ENCODE results near the gene NFATC4.

DNA sequence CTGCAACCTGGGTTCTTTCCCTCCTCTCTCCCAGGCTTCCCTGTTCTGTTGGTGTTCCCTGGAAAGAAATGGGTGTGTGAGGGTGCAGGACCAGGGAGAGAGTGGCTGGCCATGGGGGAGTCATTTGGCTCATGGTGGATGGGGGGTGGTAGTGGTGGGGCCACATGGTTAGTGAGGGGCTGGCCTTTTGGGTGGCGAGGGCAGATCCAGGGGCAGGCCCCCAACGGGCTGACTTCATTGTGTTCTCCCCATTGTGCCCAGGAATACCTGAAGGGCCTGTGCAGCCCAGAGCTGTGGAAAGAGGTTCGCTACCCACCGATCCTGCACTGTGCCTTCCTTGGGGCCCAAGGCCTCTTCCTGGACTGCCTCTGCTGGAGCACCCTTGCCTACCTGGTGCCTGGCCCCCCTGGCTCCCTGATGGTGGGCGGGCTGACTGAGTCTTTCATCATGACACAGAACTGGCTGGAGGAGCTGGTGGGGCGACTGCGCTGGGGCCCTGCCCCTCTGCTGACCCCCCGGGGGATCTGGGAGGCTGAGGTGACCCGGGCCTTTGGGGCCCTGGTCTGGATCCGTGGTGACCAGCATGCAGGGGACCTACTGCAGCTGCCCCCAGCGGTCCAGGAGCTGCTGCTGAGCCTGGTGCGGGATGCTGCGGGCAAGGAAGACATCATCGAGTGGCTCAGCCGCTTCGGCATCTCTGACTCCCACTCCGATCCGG is 39.8 kb downstream of the NFATC4 start:
- TF ChIP-seq ZNF384 (IDR thresholded peaks at IDR 0.05) (no peak), BHLHE40 (IDR thresholded peaks at IDR 0.05; ENCODE audit: borderline replicate concordance) (no peak), L3MBTL2 (conservative IDR thresholded peaks at IDR 0.05) (no peak)
